Effector CD4-positive, alpha-beta T cell (primary cell): ENCODE data around the gene KLC1.
"Not testable (repeated sequence)": the region's sequence is repeated elsewhere in the genome, so short reads cannot be mapped to it uniquely, and the experiment has no call there.

ENCODE experiments used
- DNase-seq: peaks from one replicate; pipeline ENCODE4 v3.0.0-alpha.2; 2020
- total RNA-seq: gene quantifications from one replicate; lab custom pipeline; 2026; lab: John Stamatoyannopoulos, UW

The KLC1 gene
- total RNA-seq = 79.0 reads per million, percentile 78 among the genes with 10 or more reads in this experiment

DNA sequence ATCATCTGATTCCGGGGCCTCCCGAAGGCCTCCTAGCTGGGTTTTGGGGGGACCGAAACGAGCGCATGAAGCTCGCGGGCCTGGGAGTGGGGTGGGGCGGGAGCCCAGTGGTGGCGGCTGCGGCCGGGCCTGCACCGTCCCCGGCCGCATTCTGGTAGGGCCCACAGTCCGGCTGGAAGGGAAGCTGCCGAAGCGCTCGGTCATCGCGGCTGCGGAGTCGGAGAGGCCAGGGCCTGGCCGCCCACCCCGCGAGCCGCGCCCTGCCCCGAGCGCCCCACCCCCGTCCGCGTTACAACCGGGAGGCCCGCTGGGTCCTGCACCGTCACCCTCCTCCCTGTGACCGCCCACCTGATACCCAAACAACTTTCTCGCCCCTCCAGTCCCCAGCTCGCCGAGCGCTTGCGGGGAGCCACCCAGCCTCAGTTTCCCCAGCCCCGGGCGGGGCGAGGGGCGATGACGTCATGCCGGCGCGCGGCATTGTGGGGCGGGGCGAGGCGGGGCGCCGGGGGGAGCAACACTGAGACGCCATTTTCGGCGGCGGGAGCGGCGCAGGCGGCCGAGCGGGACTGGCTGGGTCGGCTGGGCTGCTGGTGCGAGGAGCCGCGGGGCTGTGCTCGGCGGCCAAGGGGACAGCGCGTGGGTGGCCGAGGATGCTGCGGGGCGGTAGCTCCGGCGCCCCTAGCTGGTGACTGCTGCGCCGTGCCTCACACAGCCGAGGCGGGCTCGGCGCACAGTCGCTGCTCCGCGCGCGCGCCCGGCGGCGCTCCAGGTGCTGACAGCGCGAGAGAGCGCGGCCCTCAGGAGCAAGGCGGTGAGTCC lies at the start of gene KLC1:
TSS of gene KLC1 (plus strand) at position 528 of the 819 bp plus-strand sequence. CDS start 25,354 bp downstream, outside the sequence.
- peak; percentile 80 for DNase-seq

DNA sequence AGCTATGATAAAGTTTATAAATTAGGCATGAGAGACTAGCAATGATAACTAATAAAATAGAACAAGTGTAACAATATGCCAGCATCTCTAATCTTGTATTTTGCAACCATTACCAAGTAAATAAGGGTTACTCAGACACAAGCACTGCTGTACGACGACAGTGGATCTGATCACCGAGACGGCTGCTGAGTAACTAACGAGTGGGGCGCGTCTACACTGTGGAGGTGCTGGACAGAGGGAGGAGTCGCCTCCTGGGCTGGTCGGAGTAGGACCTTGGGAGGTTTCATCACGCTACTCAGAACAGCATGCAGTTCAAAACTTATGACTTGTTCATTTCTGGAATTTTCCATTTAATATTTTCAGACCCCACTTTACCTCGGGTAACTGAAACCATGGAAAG lies 47.8 kb upstream of the KLC1 start:
- no peak for DNase-seq

DNA sequence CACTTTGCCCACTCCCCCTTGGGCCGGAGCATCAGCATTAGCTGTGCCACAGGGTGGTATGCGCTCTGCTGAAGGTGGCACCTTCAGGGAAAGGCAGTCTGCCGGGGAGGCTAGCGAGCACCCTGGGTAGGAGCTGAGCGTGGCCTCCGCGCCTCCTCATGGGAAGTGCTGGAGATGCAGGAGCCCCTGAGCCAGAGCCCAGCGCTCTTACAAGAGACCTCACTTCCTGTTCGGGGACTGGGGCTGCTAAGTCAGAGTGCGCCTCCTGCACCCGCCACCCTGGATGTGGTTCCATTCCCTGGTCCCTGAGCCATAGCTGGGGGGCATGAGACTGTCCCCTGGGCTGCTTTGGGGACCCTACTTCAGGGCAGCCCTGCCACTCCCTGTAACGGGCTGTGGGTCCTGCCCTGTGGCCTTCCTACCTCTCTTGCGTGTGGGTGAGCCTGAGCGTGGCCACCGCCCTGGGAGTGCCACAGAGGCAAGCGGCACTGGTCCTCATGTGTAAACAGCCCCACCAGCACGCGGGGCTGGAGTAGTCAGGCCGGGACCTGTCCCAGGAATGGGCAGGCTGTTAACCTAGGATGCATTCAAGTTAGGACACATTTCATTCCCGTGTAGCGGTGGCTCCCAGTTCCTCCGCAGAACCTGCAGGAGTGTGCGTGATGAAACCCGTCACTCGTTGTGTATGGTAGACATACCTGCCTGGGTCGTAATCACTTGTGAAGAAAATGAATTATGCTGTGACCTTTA lies 46.9 kb upstream of the KLC1 start:
- DNase-seq = no peak

DNA sequence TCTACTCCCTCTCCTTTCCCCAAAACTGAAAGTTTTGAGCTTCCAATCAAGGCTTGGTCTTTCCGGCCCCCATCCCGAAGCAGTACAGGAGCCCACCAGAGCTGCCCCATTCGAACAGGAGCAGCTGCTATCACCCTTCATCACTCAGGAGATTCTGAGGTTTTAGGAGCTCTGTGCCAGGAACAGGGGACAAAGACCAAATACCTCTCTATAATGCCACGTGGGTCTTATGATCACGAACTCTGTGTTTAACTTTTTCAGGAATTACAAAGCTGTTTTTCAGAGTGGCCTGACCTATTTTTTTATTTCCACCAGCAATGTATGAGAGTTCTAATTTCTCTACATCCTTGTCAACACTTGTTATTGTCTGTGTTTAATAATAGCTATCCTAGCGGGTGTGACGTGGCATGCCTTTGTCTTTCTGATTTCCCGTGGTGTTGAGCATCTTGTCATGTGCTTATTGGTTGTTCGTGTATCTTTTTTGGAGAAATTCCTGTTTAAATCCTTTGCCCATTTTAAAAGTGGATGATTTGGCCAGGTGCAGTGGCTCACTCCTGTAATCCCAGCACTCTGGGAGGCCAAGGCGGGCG lies 44.6 kb upstream of the KLC1 start:
- DNase-seq = no peak

DNA sequence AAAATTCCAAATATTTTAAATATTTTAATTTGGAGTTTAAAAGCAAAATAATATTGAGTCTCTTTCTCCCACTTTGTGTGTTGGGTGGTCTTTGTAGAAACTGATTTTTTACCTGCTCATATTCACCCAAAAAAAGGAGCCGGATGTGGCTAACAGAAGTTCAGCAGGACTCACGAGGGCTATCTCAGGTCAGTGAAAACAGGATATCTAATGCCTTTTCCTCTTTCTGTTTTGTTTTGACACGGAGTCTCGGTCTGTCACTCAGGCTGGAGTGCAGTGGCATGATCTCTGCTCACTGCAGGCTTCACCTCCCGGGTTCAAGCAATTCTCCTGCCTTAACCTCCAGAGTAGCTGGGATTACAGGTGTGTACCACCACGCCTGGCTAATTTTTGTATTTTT lies 35.4 kb upstream of the KLC1 start:
- no peak for DNase-seq

DNA sequence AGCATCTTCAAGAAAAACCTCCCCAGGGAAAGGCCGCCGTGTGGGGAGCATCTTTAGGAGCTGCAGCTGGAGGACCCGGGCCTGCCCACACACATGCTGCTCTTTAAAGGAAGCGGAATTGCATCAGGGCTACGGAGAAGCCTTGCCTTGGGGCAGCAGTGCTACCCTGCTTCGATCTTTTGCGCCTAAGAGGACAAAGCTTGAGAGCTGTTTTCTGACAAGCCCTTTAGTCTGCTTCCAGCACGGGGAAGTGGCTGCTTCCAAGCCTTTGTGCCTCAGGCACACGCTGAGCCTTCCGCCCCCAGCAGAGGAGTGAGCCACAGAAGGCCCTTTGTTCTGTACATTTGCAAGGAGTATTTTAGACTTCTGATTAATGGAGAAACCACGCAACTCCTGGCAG lies 34.7 kb upstream of the KLC1 start:
- no peak for DNase-seq

DNA sequence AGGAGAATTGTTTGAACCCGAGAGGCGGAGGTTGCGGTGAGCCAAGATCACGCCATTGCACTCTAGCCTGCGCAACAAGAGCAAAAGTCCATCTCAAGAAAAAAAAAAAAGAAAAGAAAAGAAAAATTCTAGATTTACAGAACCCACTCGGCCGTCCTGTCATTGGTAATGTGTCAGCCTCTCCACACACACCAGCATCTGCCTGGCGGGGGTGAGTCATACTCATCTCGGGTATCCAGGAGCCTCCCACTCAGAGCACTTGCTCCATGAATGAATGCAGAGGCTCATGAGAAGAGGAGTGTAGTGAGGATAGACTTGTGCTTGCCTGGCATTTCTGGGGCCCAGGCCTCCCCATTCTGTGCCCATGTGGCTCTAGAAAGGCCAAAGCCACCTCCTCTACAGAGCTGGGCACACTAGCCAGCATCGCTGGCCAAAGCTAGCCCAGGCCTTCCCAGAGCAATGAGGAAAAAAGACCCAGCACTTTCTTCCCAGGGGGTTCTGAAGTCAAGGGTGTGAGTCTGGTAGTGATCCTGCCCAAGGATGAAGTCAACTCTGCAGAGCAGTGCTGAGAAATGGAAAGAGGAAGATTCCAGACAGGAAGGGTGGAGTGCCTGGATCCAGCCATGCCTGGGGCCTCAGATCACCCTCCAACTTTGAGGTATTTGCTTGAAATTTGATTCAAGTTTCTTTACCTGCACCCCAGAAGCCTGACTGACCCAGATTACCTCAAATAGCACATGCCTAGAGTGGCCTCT lies 31.2 kb upstream of the KLC1 start:
- DNase-seq = no peak

DNA sequence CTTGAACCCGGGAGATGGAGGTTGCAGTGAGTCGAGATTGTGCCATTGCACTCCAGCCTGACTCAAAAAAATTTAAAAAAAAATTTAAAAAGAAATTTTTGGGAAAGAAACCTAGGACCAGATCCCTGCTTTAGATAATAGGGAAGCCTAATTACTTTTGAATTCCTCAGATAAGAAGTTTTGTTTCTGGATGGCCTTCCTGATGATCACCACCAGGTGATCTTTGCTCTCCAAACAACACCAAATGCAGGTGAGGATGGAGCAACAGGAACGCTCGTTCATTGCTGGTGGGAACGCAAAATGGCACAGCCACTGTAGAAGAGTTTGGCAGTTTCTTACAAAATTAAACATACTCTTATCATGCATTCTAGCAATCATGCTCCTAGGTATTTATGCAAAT lies 28.5 kb upstream of the KLC1 start:
- no peak for DNase-seq

DNA sequence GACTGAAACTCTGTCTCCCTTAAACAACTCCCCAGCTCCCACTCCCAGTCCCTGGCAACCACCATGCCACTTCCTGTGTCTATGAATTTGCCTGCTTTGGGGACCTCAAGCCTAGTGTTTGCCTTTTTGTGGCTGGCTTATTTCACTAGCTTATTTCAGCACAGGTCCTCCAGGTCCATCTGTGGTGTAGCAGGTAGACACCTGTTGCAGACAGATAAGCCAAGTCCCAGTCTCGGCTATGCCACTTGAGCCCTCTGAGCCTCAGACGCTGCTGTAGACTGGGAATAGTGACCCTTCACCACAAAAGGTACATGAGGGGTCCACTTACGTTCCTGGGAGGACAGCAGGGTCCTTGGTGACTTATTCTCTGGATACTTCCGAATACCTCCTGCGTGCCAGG lies 24.4 kb upstream of the KLC1 start:
- no peak for DNase-seq

DNA sequence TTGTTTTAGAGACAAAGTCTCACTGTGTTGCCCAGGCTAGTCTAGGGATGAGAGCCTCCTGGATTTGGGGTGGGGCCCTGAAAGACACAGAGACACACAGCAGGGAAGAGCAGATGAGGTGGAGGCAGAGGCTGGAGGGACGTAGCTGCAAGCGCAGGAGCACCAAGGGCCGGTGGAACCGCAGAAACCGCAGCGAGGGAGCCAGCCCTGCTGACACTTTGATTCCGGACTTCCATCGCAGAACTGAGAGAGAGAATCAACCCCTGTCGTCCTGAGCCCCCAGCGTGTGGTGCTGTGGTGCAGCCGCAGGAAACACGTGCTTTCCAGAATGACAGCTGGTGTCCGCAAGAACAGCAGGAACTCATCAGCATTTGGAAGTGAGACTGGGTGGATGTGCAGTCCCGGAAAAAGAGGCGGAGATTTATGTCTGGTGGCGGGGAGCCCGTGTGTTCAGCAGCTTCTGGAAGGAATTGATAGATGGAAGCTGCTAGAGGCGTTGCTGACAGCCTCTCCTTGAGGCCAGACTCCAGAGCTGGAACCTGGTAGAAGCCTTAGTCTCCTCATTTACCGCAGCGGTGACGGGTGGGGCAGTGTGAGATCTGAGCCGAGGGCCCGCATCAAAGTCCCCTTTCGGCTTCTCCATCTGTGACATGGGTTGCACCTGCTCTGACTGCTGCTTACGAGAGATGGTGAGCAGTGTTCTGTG lies 21.9 kb upstream of the KLC1 start:
- DNase-seq = peak; percentile 30

DNA sequence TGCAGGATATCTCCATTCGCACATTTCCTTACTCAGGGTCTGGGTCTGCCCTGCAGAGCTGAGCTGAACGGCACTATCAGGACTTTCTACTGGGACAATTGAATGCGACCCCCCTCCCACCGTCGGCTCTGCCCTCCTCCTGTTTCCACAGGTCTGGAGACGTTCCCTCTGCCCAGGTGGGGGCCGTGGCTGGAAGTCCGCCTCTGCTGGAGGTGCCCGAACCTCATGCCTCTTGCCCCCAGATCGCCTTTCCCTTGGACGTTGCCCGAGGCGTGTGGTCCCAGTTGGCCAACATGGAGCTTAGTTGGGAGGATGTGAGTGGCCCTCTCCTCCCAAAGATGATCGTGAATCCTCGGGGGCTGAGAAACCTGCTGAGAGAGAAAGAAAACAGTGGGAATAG lies 21.2 kb upstream of the KLC1 start:
- no peak for DNase-seq

DNA sequence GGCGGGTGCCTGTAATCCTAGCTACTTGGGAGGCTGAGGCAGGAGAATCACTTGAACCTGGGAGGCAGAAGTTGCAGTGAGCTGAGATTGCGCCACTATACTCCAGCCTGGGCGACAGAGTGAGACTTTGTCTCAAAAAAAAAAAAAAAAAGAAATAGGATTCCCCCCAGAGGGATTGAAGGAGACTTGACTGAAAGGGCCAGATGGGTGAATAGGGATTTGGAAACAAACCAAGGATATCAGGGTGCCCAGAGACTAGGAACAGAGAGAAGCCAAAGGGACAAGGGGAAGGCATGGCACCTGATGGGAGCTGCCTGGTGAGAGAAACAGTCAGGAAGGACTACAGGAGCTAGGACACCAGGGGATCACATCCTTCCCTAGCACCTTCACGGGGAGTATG lies 19.9 kb upstream of the KLC1 start:
- DNase-seq = not testable (repeated sequence)

DNA sequence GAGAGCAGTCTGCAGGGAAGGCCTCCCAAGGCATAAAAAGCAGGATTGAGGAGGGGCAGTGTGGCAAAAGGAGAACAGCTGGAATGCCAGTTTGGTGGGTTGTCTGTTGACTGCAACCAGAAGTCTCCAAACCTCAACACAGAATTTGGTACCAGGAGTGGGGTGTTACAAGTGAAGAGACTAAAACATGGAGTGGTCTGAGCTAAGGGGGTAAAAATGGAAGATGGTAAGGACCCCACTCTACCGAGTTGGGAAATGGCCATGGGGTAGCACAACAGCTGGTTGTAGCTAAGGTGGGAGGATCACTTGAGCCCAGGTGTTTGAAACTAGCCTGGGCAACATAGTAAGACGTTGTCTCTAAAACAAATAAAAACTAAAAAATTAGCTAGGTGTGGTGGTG lies 17.8 kb upstream of the KLC1 start:
- DNase-seq = no peak

DNA sequence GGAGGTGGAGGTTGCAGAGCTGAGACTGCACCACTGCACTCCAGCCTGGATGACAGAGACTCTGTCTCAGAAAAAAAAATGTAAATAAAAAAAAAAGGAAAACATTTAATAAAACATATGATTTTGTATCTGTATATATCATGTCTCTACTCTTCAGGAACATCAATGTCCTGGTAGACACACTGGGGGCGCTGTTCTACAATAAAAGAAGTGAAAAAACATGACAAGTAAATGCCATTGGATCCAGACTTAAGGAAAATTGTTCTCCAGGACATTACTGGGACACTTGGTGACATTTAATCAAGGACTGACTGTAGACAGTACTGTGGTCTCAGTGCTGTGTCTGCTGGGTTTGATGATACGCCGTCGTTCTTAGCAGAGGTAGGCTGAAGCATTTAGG lies 15.5 kb upstream of the KLC1 start:
- DNase-seq = no peak

DNA sequence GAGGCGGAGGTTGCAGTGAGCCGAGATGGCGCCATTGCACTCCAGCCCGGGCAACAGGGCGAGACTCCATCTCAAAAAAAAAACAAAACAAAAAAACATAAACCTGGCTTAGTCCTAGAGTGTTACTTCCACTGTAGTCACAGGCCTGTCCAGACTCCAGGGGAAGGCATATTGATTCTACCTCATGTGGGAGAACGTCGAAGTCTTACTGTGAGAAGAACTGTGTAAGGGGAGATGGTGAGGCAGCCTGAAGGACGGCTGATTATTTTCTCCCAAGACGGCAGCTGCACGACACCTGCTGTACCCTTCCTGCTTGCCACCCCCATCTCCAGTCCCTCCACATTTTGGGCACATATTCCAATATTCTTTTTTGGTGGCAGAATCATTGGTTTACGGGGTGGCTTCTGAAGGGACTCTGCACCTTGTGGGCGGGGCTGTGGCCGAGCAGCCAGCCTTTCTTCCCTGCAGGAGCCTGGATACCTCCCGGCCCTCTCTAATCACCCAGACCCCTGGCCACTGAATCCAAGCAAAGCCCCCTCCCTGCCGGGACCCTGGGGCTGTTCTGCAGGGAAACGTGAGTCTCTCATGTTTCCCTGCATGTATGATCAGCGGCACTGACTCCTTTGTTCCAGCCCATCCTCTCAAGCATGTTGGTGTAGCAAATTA lies 12.2 kb upstream of the KLC1 start:
- no peak for DNase-seq

DNA sequence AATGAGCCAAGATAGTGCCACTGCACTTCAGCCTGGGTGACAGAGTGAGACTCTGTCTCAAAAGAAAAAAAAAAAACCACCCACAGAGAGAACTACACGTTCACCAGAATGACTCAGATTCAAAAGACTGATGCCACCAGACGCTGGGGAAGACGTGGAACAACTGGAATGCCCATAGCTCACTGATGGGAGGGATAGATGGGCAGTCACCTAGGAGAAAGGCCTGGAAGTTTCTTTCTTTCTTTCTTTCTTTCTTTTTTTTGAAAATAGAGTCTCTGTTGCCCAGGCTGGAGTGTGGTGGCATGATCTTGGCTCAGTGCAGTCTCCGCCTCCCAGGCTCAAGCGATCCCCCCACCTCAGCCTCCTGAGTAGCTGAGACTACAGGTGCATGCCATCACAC lies 10.0 kb upstream of the KLC1 start:
- no peak for DNase-seq

DNA sequence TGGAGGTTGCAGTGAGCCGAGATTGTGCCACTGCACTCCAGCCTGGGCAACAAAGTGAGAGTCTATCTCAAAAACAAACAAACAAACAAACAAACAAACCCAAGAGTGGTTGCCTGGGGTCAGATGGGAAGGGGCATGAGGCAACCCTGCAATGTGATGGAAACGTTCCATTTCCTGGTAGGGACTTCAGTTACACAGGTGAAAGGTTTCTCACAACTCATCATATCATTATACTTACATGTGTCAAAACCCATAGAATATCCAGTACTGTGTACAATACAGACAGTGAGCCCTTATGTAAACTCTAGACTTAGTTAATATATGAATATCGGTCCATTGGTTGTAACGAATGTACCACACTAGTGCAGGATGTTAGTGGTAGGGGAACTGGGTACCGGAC lies 7.2 kb upstream of the KLC1 start:
- no peak for DNase-seq

DNA sequence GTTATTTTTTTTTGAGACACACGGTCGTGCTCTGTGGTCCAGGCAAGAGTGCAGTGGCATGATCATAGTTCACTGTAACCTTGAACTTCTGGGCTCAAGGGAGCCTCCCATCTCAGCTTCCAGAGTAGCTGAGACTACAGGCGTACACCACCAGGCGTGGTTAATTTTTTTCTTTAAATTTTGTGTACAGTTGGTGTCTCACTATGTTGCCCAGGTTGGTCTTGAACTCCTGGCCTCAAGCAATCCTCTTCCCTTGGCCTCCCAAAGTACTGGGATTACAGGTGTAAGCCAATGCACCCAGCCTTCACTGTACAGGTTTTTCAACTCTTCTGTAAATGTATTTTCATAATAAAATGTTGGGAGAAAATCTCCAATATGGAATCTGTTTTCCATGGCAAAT lies 5.7 kb upstream of the KLC1 start:
- DNase-seq = no peak

DNA sequence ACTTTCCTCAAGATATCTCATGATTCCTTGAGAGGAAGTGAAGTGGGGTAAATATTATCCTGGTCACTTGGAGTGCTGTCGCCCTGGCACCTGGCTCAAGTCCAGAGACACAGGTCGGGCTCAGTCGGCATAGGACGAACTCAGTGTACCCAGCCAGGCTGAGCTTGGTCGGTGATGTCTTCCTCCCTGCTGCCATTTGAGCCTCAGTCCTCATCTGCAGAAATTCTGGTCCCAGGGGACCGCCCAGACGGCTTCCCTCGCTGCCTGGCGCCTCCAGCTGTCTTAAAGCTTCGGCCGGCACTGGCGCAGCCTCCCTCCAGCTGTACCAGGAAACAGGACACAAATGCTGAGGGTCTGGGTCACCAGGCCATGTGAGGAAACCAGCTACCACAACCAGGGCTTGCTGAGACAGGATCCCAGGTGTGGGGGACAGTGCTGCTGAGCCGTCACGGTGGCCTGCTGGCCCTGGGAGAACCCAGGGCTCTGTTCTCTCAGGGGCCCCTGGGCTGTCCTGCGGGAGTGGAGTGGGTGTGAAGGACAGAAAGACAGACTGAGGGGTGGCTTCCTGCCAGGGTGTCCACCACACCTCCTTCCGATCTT lies 5.0 kb upstream of the KLC1 start:
- no peak for DNase-seq

DNA sequence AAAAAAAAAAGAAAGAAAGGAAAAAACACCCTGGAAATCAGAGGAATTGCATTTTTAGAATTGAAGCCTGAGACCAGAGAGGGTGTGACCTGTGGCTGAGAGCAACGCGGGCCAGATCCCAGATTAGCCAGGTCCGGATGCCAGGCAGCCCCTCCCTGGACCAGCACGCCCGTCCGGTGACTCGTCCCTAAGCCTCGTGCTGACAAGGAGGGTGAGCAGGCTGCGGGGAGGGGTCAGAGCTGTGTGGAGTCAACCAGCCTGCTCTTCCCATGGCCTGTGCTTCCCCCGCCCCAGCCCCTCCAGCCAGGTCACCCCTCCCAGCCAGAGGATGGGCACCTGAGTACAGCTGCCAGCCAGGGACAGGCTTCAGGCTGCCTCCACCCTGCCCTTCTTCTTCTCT lies 4.2 kb upstream of the KLC1 start:
- DNase-seq = no peak

DNA sequence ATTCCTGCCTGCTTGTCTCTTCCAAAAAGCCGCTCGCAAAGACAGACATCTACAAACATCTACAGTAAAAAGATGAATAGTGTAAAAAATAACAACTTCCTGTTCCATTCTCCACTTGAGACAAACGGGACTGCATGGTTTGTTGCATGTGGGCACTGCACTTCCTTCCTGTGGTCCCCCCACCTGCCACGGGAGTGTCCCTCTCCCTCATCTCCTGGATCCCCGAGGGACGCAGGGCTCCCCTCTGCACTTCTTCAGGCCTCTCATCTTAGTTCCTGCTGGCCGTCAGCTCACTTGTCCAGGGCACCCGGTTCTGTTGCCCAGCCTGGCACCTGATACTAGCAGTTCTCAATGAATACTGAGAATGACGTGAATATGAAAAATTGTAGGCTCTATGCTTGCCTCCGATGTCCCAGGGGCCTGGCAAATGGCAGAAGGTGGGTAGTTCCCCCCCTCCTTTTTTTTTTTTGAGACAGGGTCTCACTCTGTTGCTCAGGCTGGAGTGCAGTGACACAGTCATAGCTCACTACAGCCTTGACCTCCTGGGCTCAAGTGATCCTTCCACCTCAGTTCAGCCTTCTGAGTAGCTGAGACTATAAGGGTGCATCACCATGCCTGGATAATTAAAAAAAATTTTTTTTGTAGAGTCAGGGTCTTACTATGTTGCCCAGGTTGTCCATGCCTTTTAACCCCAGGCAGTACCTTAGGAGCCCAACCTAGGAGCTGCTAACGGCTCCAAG lies 3.5 kb upstream of the KLC1 start:
- DNase-seq = peak; percentile 16
